HG03175 (cell line): ENCODE data around the gene CEL.
"Not testable (repeated sequence)": the region's sequence is repeated elsewhere in the genome, so short reads cannot be mapped to it uniquely, and the experiment has no call there.

Experiments
- ATAC-seq: cut with Tn5 transposase; IDR thresholded peaks from one replicate; pipeline ENCODE4 v1.9.1; 2021; ENCODE audit warnings: mild to moderate bottlenecking, moderate library complexity; ENCODE audit not compliant: unreplicated experiment

Gene CEL

GRCh38 chr9:133061764-133062145 is at the start of gene CEL:
CEL (plus strand) TSS chr9:133061981; CDS start chr9:133062003, 22 bp downstream.
- not testable (repeated sequence) for ATAC-seq

DNA sequence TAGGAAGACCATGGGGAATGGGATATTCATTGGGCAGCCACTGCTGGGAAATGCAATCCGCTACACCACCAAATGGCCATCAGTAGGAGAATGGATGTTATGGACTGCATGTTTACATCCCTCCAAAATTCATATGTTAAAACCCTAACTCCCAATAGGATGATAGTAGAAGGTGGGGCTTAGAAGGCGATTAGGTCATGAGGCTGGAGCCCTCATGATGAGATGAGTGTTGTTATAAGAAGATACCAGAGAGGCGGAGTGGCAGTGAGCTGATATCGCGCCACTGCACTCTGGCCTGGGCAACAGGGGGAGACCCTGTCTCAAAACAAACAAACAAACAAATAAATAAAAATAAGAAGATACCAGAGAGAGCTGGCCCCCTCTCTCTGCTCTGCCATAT is 47.1 kb upstream of the CEL start:
- no peak for ATAC-seq

DNA sequence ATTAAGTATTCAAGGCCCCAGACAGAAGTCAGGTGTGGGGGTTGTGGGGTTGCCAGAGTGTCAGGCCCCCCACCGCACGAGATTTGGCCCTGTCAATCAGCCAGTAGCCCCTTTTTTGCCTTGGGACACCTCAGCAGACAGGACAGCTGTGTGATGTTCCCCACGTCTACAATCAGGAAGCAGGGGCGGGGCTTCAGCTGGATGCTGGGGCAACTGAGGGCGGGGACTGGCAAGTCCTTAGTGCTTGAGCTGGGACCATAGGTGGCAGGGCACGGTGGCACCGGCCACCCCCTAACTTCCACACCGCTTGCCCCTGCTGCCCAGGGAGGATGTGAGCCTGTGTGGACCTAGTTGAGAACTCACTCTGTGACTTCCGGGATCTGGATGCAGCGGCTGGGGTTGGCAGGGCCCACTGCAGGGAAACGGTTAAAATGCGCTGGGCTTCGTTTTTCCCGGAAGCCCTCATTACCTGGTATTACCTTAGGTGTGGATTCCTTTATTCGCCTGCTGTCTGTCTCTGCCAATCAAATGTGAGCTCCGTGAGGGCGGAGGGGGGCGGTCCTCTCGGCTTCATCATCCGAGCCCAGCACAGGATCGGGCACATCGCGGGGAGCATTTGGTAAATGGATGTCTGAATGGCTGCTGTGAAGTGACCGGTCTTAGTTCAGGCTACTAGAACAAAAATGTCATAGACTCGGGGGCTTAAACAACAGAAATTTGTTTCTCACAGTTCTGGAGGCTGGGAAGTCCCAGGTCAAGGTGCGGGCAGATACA is 38.5 kb upstream of the CEL start:
- no peak for ATAC-seq

- ATAC-seq: no peak
Measured at GRCh38 chr9:133026426-133026825, 35.4 kb upstream of the CEL start.

GRCh38 chr9:133027134-133027533 is 34.6 kb upstream of the CEL start:
- no peak for ATAC-seq

DNA sequence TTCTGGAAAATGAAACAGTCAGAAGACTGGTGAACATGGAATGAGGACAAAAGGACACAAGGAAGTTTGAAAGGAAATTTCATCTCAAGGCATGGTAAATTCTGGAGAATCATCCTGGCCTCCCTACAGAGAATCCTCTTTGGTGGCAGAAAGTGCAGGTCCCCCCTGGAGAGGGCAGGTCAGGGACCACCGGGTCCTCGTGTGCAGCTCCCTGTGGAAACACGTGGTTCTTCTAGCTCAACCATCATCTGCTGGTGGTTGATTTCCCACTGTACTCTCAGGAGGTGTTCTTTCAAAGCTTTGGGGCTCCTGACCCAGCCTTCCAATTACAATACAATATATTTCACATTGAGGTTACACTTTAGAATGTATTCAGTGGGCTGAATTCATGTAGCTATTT is 33.6 kb upstream of the CEL start:
- ATAC-seq: no peak

GRCh38 chr9:133029994-133030316 is 31.8 kb upstream of the CEL start:
- peak; percentile 14 for ATAC-seq

- peak; percentile 96 for ATAC-seq
Measured at GRCh38 chr9:133030317-133031129, 31.3 kb upstream of the CEL start, which contains the start of gene GTF3C5. GTF3C5 (plus strand) TSS chr9:133030997; CDS start chr9:133031012, 15 bp downstream.

GRCh38 chr9:133031130-133031422 is 30.7 kb upstream of the CEL start:
- no peak for ATAC-seq

DNA sequence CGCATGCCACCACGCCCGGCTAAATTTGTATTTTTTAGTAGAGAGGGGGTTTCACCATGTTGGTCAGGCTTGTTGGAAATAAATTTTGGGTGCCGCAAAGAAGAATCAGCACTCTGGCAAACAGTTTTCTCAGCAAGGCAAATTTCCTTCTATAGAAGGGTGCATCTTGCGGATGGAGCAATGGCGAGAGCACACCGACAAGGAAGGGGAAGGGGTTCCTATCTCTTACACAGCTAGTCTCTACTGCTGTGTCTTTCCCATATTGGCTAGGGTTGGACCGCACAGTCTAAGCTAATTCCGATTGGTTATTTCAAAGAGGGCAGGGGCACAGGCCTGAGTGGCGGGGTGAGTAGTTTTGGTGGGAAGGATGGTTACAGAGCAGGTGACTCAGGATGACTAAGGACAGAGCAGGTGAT is 30.3 kb upstream of the CEL start:
- ATAC-seq: no peak

- no peak for ATAC-seq
Measured at GRCh38 chr9:133032171-133032570, 29.6 kb upstream of the CEL start.

GRCh38 chr9:133035669-133036068 is 26.1 kb upstream of the CEL start:
- ATAC-seq: no peak

GRCh38 chr9:133037775-133038515 is 23.8 kb upstream of the CEL start:
- ATAC-seq: no peak

DNA sequence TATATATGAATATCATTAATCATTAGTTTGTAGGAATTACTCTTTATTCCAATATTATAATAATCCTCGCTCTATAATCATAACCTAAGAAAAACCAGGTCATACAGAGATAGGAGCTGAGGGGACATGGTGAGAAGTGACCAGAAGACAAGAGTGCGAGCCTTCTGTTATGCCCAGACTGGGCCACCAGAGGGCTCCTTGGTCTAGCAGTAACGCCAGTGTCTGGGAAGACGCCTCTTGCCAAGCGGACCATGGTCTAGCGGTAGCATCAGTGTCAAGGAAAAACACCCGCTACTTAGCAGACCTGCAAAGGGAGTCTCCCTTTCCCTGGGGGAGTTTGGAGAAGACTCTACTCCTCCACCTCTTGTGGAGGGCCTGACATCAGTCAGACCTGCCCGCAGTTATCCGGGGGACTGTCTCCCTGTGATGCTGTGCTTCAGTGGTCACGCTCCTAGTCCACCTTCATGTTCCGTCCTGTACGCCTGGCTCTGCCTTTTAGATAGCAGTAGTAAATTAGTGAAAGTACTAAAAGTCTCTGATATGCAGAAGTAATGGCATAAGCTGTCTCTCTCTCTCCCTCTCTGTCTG is 20.8 kb upstream of the CEL start:
- ATAC-seq: not testable (repeated sequence)

GRCh38 chr9:133041958-133042357 is 19.8 kb upstream of the CEL start:
- ATAC-seq: no peak

DNA sequence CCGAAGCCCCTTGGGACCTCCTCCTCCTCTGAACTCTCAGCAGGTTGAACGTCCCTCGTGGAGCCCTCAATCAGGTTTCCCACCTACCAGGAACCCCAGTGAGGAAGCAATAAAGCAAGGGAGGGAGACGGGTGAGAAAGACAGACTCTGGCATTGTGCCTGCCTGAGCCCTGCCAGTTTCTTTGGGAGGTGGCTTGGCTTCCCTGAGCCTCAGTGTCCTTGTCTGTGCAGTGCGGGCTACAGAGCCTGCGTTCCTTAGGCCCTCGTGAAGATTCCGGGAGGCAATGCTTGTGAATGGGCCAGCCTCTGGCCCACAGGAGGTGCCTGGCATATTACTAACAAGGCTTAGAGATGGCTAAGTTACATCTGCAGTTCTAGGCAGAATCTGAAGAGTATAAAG is 19.1 kb upstream of the CEL start:
- ATAC-seq: no peak

- ATAC-seq: no peak
Measured at GRCh38 chr9:133043449-133044035, 18.2 kb upstream of the CEL start.

GRCh38 chr9:133044125-133044524 is 17.7 kb upstream of the CEL start:
- no peak for ATAC-seq

DNA sequence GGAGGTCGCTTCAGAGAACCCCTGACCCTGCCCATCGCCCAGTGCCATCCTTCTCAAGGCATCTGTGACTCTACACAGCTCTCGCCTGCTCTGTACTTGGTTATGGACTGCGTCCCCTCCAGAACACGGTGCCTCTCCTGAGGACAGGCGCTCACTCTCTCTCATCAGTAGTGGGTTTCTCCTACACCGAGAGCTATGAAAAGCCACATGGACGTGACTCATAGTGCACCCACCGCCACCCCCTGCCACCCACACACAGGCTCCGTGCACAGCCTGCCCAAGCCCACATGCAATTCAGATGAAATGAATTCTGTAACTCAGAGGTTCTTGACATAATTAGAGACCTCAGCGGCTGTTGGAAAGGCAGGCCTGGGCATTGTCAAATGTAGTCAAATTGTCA is 17.1 kb upstream of the CEL start:
- no peak for ATAC-seq

DNA sequence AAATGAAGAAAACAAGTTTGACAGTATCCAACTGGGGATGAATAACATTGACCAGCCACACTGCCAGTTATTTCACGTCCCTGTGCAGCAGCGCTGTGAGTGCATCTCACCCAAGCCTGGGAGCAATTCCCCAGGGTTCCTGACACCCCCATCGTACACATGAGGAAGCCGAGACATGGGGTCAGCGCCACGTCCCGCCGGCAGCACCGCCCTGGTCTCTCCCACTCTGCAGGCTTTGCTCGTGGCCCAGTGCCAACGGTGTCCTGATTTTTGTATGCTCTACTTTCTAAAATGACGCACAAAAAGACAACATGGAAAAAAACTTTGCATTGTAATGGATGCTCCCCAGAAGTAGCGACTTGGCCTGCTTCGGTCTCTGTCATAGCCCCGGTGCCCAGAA is 16.6 kb upstream of the CEL start:
- ATAC-seq: no peak
